Stimulated activated naive CD8-positive, alpha-beta T cell treated with anti-CD3 and anti-CD28 coated beads, Interleukin-15, Interleukin-2, amounts not matched to agents 100 U/mL and 50 U/mL, for 24 hours (primary cell): ENCODE results near the gene ANO1.
A peak's percentile ranks its signal among the peaks of the same experiment; 100 is the strongest.

Source experiments
- ATAC-seq: fragments of 150-1000 bp; cut with Tn5 transposase; one replicate; pipeline ENCODE4 v1.10.0; 2021
- DNase-seq: peaks from one replicate; pipeline ENCODE4 v3.0.0; 2021

The ANO1 gene

GRCh38 chr11:70139785-70140410 lies 61.8 kb downstream of the ANO1 start:
- DNase-seq (no peak), ATAC-seq (no peak)

GRCh38 chr11:70140711-70141485 lies 62.8 kb downstream of the ANO1 start:
- ATAC-seq (no peak), DNase-seq (no peak)

DNA sequence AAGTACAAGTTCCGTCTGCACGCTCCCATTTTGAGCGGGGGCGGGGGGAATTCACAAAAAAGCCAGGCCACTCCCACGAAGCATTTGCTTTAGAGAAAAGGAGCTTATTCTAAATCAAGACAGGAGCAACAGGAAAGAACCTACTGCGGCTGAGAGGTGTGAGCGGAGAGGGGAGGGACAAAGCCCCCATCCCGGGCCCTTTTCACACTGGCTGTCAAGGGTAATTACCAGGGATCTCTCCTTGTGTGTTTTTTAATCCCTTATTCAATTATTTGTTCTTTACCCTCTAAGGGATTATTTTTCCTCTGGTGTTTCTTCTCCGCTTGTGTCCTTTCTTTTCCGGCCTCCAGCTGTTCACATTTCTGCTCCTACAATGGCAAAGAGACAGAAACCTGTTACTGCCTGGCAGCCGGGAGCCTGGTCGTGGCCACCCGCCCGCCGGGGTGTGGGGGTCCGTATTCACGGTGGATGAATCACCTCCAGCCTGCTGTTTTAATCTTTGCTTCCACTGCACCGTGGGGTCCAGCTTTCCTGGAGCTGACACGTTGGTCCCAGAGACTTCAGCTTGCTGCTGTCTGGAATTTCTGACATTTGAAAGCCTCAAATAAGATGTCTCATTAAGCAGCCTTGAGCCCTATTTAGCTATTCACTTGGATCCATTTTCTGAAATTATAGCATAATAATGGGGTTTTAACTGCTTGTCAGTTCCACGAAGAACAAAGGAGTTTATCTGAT lies 63.5 kb downstream of the ANO1 start:
- ATAC-seq, result no peak
- DNase-seq, result peak; percentile 13

DNA sequence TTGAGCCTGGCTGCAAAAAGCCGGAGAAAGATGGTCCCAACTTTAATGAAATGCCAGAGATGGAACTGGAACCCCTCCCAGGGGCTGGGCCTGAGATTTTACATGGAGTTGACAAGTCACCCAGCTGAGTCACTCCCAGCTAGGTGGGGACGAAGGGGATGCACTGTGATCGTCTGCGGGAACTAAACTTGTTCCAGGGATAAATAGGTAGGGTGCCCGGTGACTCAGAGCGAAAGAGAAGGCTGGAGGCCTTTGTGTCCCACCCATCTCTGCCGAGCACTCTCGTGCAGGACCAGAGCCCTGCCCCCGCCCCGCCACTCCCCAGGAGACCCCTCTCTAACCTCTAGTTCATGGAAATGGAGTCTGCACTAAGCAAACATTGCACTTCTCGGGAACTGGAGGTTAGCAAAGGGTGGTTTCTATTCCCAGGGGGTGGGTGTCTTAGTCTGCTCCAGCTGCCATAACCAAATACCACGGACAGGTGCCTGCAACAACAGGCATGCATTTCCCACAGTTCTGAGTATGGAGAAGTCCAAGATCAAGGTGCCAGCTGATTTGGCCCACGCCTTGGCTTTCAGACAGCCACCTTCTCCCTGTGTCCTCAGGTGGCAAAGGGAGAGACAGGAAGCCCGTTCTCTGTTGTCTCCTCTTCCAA lies 64.2 kb downstream of the ANO1 start:
- DNase-seq (no peak), ATAC-seq (no peak)

GRCh38 chr11:70144262-70144661 lies 66.1 kb downstream of the ANO1 start:
- no peak for DNase-seq
- ATAC-seq, result no peak

GRCh38 chr11:70145071-70145470 lies 67.0 kb downstream of the ANO1 start:
- DNase-seq (no peak), ATAC-seq (no peak)

GRCh38 chr11:70145841-70146240 lies 67.7 kb downstream of the ANO1 start:
- DNase-seq (no peak), ATAC-seq (no peak)

DNA sequence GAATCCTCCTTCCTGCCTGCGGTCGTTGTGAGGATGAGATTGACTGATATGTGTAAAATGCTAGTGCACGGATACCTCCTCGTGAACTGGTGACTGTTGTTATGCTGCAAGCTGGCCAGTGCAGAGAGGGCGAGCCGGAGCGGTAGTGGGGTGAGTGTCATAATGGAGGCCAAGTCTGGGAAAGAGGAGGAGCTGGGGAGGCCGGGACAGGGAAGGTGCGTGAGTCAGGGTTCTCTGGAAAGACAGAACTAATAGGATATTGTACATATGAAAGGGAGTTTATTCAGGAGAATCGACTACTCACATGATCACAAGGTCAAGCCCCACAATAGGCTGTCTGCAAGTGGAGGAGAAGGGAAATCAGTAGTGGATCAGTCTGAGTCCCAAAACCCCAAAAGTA lies 68.2 kb downstream of the ANO1 start:
- DNase-seq (no peak), ATAC-seq (no peak)

- ATAC-seq (no peak), DNase-seq (no peak)
Observed at GRCh38 chr11:70146895-70147520, 68.9 kb downstream of the ANO1 start.

DNA sequence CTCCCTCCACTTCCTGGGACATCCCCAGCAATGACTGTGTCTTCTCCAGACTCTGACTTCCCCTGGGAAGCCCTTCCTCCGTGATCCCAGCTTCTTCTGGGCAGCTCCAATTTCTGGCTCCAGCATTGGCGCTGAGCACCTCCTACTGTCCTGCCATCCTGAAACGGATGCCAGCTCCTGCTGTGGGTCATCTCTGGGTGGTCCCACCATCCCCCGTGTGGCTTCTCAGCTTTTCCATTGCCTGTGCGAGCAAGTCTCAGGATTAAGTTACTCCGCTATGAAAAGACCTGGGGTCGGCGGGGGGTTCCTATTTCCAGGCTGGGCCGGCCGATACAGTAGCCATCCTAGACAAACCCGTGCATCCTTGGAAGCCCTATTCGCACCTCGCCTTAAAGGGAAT lies 69.6 kb downstream of the ANO1 start:
- no peak for ATAC-seq
- no peak for DNase-seq

GRCh38 chr11:70151671-70152070 lies 73.6 kb downstream of the ANO1 start:
- no peak for ATAC-seq
- no peak for DNase-seq

DNA sequence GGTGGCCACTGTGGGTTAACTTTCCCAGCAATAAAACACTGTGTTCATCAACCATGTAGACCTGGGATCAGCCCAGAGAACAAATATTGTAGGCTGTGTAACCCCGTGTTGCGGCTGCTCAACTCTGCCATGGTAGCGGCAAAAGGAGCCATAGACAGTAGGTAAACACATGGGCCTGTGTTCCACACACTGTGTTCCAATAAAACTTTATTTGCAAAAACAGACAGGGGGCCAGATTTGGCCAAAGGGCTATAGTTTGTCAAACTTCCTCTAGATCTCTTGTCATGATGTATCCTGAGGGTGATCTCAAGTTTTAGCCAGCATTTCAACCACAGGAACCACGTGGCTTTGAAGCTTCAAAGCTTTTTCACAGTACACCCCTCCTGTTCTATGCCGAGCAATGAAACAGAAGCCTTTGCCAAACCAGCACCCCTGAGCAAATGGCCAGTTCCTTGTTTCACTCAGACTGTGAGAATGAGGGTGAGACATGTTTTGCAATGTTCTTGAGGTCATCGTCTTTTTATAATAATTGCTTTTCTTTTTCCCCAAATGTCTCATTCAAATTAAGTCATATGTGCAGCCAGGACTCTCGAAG lies 75.1 kb downstream of the ANO1 start:
- DNase-seq, result no peak

DNA sequence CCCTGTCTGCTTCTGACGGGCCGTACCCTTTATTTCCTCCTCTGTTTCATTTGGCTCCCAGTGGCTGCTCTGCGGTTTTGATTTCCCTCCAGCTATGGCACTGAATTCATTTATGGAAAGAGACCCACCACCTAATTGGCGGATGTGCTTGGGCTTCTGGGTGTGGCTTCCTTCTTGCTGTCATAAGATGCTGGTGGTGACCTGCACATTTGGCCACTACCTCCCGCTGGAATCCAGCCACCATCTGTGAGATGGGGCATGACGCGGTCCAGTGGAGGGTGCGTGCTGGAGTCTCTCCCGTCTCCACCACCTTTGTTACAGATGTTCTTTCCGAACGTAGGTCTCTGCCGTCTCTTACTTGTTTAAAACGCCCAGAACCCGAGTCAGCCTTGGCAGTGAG lies 77.3 kb downstream of the ANO1 start:
- DNase-seq (no peak), ATAC-seq (no peak)

More for the DNA sequence above, 75.1 kb downstream of the ANO1 start:
- no peak for ATAC-seq

GRCh38 chr11:70156291-70157037 lies 78.3 kb downstream of the ANO1 start:
- DNase-seq (no peak), ATAC-seq (no peak)

DNA sequence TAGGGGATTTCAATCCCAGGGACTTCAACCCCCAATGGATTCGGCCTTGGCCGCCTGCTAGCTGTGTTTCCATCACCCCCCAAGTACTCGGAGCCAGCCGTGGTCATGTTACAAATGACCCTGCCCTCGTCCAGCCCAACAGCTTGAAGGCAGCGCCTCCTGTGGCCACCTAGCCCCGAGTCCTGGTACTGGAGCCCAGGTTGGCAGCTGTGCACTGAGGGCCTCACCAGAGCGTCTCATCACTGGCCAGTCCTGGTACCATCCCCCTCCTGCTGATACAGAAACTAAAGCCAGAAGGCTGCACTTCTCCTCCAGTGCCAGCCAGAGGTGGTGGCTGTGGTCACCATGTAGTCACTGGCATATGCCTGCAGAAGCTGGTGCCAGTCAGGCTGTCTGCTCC lies 80.1 kb downstream of the ANO1 start:
- DNase-seq (no peak), ATAC-seq (no peak)

DNA sequence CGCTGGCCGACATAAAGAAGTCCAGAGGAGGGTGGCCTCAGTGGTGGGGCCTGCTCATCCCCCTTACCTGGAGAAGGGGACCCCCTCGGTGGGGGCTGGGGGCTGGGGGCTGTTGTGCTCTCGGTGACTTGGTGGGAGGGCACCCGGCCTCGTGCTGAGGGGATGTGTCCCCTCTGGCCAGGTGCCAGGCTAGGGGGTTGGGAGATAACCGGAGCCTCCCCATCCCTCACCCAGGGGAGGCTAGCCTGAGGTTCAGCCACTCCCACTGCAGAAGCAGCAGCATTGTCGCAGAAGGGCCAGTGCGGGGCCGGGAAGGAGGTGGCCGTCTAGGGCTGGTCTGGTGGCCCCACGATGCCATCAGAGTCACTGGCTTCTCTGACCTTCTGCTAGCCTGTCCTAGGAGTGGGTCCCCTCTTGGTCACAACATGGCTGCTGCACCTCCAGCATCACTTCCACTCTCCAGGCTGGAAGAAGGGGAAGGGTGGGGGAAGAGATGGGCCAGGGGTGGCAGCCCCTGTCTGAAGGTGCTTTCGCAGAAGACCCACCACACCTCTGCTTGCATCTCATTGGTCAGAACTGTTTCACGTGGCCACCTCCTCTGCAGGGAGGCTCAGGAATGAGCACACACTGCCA lies 80.8 kb downstream of the ANO1 start:
- ATAC-seq (no peak), DNase-seq (no peak)

GRCh38 chr11:70159627-70160570 lies 81.8 kb downstream of the ANO1 start:
- DNase-seq (no peak), ATAC-seq (no peak)

- DNase-seq, result no peak
Observed at GRCh38 chr11:70161043-70161625, 83.0 kb downstream of the ANO1 start.

GRCh38 chr11:70164705-70165104 lies 86.6 kb downstream of the ANO1 start:
- no peak for ATAC-seq

More at GRCh38 chr11:70161043-70161625, 83.0 kb downstream of the ANO1 start:
- ATAC-seq, result no peak

More at GRCh38 chr11:70164705-70165104, 86.6 kb downstream of the ANO1 start:
- no peak for DNase-seq
